ENCODE results near the gene PLA2R1. TPM values are rescaled to one million over a fixed set of nuclear protein-coding genes. Genes with fewer than 3 reads are reported as not detected.

Gene PLA2R1
- total and polyA plus RNA-seq, 2 of the 4 experiments (the other 2 are of a cell fraction), result 0.43 to 0.54 TPM

DNA sequence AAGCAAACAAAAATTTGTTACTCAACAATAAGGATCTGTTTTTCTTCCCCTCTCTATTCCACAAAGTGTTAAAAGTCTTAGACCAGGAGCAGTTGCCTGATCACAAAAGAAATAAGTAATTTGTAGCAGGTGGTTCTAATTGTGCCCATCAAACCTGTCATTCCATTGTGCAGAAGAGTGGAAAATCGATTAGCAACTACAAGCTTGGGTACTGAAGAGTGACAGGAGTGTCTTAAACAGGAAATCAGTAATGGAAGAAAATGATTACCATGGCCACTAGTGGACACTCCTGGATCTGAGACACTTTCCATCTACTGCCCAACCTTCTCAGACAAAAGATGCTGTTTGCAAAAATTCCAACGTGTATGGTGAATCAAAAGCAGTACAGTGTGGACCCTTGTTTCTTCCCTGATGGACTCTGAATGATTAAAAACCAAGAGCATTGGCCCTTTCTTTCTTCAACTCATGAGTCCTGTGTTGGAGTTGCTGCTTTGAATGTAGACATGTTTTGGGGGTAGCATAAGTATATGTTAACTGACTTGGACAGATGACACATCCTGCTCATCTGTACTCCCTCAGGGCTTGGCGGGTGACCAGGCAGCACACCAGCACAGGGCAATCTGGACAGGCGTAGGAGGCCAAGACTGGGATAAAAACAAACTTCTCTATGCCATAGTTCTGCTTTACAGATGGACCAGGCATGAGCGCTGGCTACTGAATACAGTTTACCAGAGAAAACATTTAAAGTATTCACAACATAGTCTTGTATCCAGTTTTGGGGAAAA, 51.9 kb downstream of the PLA2R1 start:
- BruUV-seq (replicated peaks), result no TSS peak
- Histone ChIP-seq H4K8ac (ENCODE audit: low read depth in 2 of 2, low read length in 2 of 2) (no peak overlapping the region), H2AK9ac (replicated peaks; ENCODE audit: low read depth, low read length, poor library complexity) (no peak overlapping the region), H2BK120ac (ENCODE audit: low read depth, low read length) (no peak overlapping the region), H3K4me3 (ENCODE audit: insufficient read depth, low read depth, low read length) (no peak overlapping the region), H3K4me1 (ENCODE audit: control insufficient read depth, insufficient read depth, low read length) (no peaks in the 10 kb centered on the region), H3K14ac (replicated peaks; ENCODE audit: low read depth, low read length) (no peak overlapping the region), H3K9me3 (ENCODE audit: control insufficient read depth, insufficient read depth, low read length) (no peaks in the 10 kb centered on the region), H2AK5ac (ENCODE audit: low read depth, low read length) (no peak overlapping the region), H2BK15ac (ENCODE audit: low read depth, low read length) (no peak overlapping the region), H3K4me2 (ENCODE audit: low read depth, low read length) (no peak overlapping the region), H3K27me3 (ENCODE audit: control insufficient read depth, insufficient read depth, low read length) (peaks cover 2% of the 10 kb centered on the region; the same call in 1 of the 2 replicates), H4K91ac (ENCODE audit: insufficient read depth, low read depth, low read length) (no peak overlapping the region), H3K79me1 (ENCODE audit: low read depth in 1 of 2, low read length in 2 of 2) (no peaks in the 10 kb centered on the region), H4K5ac (ENCODE audit: low read depth, low read length) (no peak overlapping the region), H3K18ac (ENCODE audit: low read depth, low read length) (no peak overlapping the region), H3K56ac (ENCODE audit: extremely low read depth, insufficient read depth, low read length) (no peak overlapping the region), H3K9me1 (ENCODE audit: insufficient read depth, low read length) (no peaks in the 10 kb centered on the region), H2BK5ac (ENCODE audit: low read depth, low read length, poor library complexity, severe bottlenecking) (no peak overlapping the region), H4K20me1 (ENCODE audit: insufficient read depth, low read length) (no peaks in the 10 kb centered on the region), H3K9ac (ENCODE audit: low read depth, low read length) (no peak overlapping the region), H3K4ac (ENCODE audit: low read depth, low read length) (no peak overlapping the region), H2BK20ac (ENCODE audit: low read depth, low read length) (no peak overlapping the region), H3K27ac (ENCODE audit: insufficient read depth, low read length) (no peak overlapping the region), H2AFZ (replicated peaks; ENCODE audit: low read length, poor library complexity) (no peak overlapping the region), H3K23ac (ENCODE audit: low read depth, low read length) (no peak overlapping the region), H3K36me3 (ENCODE audit: control insufficient read depth, insufficient read depth, low read length) (no peaks in the 10 kb centered on the region)
- in situ Hi-C loops (cut with MboI; ENCODE audit: low sequenced_read_pairs) (no loop called here), dilution Hi-C loops (cut with HindIII; ENCODE audit: low sequenced_read_pairs, unreplicated experiment) (no loop called here), intact Hi-C loops (cut with micrococcal nuclease) (no loop called here)
- ATAC-seq (ENCODE audit: low read depth) (0 out of 2 replicates have a peak, but pooled peaks have one; percentile 14), DNase-seq (peak; percentile 13)
- ChIA-PET POLR2A (ENCODE audit: unreplicated experiment) (no interaction called here), CTCF (interaction anchor here (0.6 kb wide), 1 partner anchor 43 kb away, joined by 3 read pairs; no protein-coding TSS in a partner anchor)
- no CpG with 5 or more reads among the region's 5 CpGs for WGBS, 2 experiments (ENCODE audit: extremely low coverage in 2 of 2, insufficient read length in 1 of 2)
- TF ChIP-seq BHLHE40 (IDR thresholded peaks at IDR 0.05; ENCODE audit: low read depth, low read length), result no peak
- no peak for TF ChIP-seq MAZ (IDR thresholded peaks at IDR 0.05; ENCODE audit: borderline replicate concordance, low read depth, low read length)
- TF ChIP-seq NFE2L2 (IDR thresholded peaks at IDR 0.05; ENCODE audit: low read depth, low read length), result no peak
- TF ChIP-seq CHD1 (IDR thresholded peaks at IDR 0.05; ENCODE audit: low read depth, low read length), result no peak
- no peak for TF ChIP-seq MXI1 (IDR thresholded peaks at IDR 0.05; ENCODE audit: borderline replicate concordance, low read depth, low read length)
- no peak for TF ChIP-seq SMC3 (IDR thresholded peaks at IDR 0.05; ENCODE audit: low read depth, low read length)
- TF ChIP-seq, protein P1, sequence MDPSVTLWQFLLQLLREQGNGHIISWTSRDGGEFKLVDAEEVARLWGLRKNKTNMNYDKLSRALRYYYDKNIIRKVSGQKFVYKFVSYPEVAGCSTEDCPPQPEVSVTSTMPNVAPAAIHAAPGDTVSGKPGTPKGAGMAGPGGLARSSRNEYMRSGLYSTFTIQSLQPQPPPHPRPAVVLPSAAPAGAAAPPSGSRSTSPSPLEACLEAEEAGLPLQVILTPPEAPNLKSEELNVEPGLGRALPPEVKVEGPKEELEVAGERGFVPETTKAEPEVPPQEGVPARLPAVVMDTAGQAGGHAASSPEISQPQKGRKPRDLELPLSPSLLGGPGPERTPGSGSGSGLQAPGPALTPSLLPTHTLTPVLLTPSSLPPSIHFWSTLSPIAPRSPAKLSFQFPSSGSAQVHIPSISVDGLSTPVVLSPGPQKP (IDR thresholded peaks at IDR 0.05; ENCODE audit: borderline replicate concordance, low read depth, low read length), result no peak
- no peak for TF ChIP-seq RFX5 (IDR thresholded peaks at IDR 0.05; ENCODE audit: low read depth, low read length)
- TF ChIP-seq RAD21 (IDR thresholded peaks at IDR 0.05; ENCODE audit: low read length), result no peak
- TF ChIP-seq, protein P2, sequence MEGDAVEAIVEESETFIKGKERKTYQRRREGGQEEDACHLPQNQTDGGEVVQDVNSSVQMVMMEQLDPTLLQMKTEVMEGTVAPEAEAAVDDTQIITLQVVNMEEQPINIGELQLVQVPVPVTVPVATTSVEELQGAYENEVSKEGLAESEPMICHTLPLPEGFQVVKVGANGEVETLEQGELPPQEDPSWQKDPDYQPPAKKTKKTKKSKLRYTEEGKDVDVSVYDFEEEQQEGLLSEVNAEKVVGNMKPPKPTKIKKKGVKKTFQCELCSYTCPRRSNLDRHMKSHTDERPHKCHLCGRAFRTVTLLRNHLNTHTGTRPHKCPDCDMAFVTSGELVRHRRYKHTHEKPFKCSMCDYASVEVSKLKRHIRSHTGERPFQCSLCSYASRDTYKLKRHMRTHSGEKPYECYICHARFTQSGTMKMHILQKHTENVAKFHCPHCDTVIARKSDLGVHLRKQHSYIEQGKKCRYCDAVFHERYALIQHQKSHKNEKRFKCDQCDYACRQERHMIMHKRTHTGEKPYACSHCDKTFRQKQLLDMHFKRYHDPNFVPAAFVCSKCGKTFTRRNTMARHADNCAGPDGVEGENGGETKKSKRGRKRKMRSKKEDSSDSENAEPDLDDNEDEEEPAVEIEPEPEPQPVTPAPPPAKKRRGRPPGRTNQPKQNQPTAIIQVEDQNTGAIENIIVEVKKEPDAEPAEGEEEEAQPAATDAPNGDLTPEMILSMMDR (conservative IDR thresholded peaks at IDR 0.05; ENCODE audit: low read depth, low read length), result no peak
- no peak for TF ChIP-seq RCOR1 (IDR thresholded peaks at IDR 0.05; ENCODE audit: insufficient replicate concordance, low read length)
- no peak for TF ChIP-seq CEBPB (IDR thresholded peaks at IDR 0.05; ENCODE audit: low read depth, low read length)
- TF ChIP-seq MAFK (IDR thresholded peaks at IDR 0.05; ENCODE audit: low read depth, low read length), result no peak
- TF ChIP-seq, protein P3, sequence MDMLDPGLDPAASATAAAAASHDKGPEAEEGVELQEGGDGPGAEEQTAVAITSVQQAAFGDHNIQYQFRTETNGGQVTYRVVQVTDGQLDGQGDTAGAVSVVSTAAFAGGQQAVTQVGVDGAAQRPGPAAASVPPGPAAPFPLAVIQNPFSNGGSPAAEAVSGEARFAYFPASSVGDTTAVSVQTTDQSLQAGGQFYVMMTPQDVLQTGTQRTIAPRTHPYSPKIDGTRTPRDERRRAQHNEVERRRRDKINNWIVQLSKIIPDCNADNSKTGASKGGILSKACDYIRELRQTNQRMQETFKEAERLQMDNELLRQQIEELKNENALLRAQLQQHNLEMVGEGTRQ (IDR thresholded peaks at IDR 0.05; ENCODE audit: low read depth, low read length), result no peak
- TF ChIP-seq POLR2A (IDR thresholded peaks at IDR 0.05; ENCODE audit: low read depth, low read length), result no peak
